ENCODE results near the gene KRT25.

- TF ChIP-seq POLR2A (IDR thresholded peaks at IDR 0.05) (no peak), CTCF (IDR thresholded peaks at IDR 0.05) (no peak)
Observed at GRCh38 chr17:40751065-40751464, 4.1 kb downstream of the KRT25 start.
